Amniotic stem cell (primary cell): ENCODE data around the gene CLPTM1.
A peak's percentile ranks its signal among the peaks of the same experiment; 100 is the strongest.
"Not testable (repeated sequence)": the region's sequence is repeated elsewhere in the genome, so short reads cannot be mapped to it uniquely, and the experiment has no call there.

Source experiments
- DNase-seq: peaks from one replicate; lab custom pipeline; 2025; lab: John Stamatoyannopoulos, UW

Gene CLPTM1, protein sequence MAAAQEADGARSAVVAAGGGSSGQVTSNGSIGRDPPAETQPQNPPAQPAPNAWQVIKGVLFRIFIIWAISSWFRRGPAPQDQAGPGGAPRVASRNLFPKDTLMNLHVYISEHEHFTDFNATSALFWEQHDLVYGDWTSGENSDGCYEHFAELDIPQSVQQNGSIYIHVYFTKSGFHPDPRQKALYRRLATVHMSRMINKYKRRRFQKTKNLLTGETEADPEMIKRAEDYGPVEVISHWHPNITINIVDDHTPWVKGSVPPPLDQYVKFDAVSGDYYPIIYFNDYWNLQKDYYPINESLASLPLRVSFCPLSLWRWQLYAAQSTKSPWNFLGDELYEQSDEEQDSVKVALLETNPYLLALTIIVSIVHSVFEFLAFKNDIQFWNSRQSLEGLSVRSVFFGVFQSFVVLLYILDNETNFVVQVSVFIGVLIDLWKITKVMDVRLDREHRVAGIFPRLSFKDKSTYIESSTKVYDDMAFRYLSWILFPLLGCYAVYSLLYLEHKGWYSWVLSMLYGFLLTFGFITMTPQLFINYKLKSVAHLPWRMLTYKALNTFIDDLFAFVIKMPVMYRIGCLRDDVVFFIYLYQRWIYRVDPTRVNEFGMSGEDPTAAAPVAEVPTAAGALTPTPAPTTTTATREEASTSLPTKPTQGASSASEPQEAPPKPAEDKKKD

DNA sequence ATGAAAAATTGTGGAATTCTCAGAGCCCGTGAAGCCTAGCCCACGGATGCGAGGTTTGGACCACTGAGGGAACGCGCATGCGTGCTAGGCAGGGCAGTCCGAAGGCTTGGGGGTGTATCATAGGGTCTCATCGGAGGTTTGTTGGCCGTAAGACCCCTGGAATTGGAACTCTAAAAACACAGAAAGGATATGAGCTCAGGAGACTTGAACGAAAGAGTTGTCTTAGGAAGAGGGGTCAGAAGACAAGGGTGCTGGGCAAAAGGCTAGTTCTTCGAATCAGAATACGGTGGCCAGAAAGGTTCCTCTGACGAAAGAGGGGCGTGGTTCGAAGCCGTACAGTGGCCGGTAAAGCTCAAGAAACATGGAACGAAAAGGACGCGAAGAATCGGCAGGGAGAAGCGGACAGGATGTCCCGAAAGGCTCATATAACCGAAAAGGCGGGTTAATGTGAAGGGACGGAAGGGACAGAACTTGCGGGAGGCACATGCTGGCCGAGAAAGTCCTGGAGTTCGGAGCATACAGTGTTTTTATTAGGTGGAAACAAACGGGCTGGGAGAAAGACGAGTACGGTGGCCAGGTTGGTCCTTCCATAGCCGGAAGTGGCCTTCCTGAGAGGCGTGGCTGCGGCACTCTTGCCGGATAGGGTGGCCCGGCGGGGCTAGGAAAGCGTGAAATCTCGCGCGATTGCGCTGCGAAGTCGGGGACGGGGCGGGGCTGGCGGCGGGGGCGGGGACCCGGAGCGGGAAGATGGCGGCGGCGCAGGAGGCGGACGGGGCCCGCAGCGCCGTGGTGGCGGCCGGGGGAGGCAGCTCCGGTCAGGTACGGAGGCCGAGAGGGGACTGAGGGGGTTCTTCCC lies at the start of gene CLPTM1:
Gene CLPTM1 (plus strand): TSS at position 732 of the 856 bp plus-strand sequence. CDS start 16 bp downstream, at position 748.
- peak; percentile 91 for DNase-seq

DNA sequence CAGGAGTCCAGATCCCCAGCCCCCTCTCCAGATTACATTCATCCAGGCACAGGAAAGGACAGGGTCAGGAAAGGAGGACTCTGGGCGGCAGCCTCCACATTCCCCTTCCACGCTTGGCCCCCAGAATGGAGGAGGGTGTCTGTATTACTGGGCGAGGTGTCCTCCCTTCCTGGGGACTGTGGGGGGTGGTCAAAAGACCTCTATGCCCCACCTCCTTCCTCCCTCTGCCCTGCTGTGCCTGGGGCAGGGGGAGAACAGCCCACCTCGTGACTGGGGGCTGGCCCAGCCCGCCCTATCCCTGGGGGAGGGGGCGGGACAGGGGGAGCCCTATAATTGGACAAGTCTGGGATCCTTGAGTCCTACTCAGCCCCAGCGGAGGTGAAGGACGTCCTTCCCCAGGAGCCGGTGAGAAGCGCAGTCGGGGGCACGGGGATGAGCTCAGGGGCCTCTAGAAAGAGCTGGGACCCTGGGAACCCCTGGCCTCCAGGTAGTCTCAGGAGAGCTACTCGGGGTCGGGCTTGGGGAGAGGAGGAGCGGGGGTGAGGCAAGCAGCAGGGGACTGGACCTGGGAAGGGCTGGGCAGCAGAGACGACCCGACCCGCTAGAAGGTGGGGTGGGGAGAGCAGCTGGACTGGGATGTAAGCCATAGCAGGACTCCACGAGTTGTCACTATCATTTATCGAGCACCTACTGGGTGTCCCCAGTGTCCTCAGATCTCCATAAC lies 49.6 kb upstream of the CLPTM1 start, which contains the start of gene APOE:
Gene APOE (plus strand): TSS at position 360 of the 724 bp plus-strand sequence. CDS start 829 bp downstream, outside the sequence.
- no peak for DNase-seq

GRCh38 chr19:44907613-44908012 lies 47.6 kb upstream of the CLPTM1 start:
- no peak for DNase-seq

DNA sequence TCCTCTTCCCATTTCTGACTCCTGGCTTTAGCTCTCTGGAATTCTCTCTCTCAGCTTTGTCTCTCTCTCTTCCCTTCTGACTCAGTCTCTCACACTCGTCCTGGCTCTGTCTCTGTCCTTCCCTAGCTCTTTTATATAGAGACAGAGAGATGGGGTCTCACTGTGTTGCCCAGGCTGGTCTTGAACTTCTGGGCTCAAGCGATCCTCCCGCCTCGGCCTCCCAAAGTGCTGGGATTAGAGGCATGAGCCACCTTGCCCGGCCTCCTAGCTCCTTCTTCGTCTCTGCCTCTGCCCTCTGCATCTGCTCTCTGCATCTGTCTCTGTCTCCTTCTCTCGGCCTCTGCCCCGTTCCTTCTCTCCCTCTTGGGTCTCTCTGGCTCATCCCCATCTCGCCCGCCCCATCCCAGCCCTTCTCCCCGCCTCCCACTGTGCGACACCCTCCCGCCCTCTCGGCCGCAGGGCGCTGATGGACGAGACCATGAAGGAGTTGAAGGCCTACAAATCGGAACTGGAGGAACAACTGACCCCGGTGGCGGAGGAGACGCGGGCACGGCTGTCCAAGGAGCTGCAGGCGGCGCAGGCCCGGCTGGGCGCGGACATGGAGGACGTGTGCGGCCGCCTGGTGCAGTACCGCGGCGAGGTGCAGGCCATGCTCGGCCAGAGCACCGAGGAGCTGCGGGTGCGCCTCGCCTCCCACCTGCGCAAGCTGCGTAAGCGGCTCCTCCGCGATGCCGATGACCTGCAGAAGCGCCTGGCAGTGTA lies 46.9 kb upstream of the CLPTM1 start:
- no peak for DNase-seq

GRCh38 chr19:44908836-44909261 lies 46.3 kb upstream of the CLPTM1 start:
- DNase-seq: no peak

- no peak for DNase-seq
Measured at GRCh38 chr19:44909775-44910174, 45.4 kb upstream of the CLPTM1 start.

- DNase-seq: not testable (repeated sequence)
Measured at GRCh38 chr19:44911896-44912295, 43.3 kb upstream of the CLPTM1 start.

DNA sequence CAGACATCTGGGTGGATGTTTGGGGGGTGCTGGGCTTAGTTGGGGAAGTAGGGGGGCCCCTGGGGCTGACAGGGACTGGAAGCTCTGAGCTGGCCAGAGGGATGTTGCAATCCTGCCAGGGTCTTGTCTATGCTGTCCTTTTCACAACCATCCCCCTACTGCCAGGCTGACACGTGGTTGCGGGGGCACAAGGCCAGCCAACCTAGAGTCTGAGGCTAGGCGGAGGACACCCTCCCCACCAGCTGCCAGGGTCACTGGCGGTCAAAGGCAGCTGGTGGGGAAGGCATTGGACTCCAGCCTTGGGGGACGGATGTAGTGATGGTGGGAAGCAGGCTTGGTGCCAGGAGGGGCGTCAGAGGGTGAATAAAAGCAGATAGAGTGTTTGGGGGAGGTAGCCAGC lies 42.3 kb upstream of the CLPTM1 start:
- DNase-seq: no peak

DNA sequence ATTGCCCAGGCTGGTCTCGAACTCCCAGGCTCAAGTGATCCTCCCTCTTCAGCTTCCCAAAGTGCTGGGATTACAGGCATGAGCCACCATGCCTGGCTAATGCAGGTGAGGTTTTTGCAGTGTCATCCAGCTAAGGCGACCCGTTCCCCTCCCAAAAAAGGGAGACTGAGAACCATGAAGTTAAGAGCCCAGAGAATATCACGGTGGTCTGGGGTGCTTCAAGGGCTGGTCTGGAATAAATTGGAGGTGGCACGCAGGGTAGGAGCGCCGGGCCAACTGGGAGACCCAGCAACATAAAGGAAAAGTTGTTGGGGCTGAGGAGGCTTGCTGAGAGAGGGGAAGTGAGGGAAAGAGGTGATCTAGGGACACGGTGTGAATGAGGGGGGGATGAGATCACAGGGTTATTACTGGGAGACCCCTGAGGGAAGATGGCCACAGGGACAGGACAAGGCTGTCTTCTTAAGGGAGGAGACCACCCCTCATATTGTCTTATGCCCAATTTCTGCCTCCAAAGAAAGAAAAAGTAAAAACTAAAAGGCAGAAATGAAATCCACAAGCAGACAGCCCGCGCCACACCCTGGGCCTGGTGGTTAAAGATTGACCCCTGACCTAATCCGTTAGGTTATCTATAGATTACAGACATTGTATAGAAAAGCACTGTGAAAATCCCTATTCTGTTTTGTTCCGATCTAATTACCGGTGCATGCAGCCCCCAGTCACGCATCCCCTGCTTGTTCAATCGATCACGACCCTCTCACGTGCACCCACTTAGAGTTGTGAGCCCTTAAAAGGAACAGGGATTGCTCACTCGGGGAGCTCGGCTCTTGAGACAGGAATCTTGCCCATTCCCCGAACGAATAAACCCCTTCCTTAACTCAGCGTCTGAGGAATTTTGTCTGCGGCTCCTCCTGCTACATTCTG lies 41.4 kb upstream of the CLPTM1 start:
- not testable (repeated sequence) for DNase-seq

GRCh38 chr19:44914433-44915206 lies 40.6 kb upstream of the CLPTM1 start, which contains the start of gene APOC1:
APOC1 (plus strand) TSS chr19:44914608; CDS start chr19:44914892, 284 bp downstream.
- peak; percentile 68 for DNase-seq

- DNase-seq: no peak
Measured at GRCh38 chr19:44924243-44924725, 30.9 kb upstream of the CLPTM1 start.

- DNase-seq: no peak
Measured at GRCh38 chr19:44925114-44925891, 29.9 kb upstream of the CLPTM1 start.

DNA sequence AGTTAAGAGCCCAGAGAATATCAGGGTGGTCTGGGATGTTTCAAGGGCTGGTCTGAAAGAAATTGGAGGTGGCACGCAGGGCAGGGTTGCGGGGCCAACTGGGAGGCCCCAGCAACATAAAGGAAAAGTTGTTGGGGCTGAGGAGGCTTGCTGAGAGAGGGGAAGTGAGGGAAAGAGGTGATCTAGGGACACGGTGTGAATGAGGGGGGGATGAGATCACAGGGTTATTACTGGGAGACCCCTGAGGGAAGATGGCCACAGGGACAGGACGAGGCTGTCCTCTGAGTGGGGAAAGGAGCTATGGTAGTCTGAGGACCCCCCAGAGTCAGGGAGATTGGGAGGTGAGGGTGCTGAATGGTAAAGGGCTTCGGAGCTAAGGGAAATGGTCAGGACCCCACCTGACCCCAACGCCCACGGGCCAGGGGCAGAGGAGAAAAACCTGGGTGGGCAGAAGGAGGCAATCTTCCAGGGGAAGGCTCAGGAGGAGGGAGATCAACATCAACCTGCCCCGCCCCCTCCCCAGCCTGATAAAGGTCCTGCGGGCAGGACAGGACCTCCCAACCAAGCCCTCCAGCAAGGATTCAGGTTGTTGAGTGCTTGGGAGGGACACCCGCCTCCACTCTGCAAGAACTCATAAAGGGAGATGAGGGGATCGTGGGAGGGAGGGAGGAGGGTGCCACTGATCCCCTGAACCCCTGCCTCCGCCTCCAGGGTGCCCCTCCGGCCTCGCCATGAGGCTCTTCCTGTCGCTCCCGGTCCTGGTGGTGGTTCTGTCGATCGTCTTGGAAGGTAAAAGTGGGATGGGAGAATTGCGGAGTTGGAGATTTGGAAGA lies 28.7 kb upstream of the CLPTM1 start:
- not testable (repeated sequence) for DNase-seq

DNA sequence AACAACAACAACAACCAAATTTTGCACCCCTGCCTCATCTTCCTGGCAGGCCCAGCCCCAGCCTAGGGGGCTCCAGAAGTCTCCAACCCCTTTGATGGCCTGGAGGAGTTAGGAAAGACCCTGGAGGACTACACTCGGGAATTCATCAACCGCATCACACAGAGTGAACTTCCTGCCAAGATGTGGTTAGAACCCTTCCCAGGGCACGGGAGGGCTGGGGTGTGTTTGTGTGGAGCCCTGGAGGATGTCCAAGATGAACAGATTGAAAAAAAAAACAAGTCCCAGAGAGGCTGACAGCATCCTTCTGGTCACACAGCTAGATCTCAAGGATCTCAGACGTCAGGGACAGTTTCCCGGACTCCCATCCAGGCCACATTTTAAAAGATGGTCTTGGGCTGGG lies 27.4 kb upstream of the CLPTM1 start:
- no peak for DNase-seq

- DNase-seq: no peak
Measured at GRCh38 chr19:44930088-44930487, 25.1 kb upstream of the CLPTM1 start.

GRCh38 chr19:44931541-44931940 lies 23.6 kb upstream of the CLPTM1 start:
- DNase-seq: no peak

GRCh38 chr19:44939668-44940067 lies 15.5 kb upstream of the CLPTM1 start:
- DNase-seq: no peak
